H9 (cell line): Measurements from ENCODE around the gene C11orf87. TPM values are rescaled to one million over a fixed set of nuclear protein-coding genes. Genes with fewer than 3 reads are reported as not detected.

Experiments used
- DNase-seq: peaks from one replicate; pipeline ENCODE4 v3.0.0-alpha.2; 2017
- H2AFZ ChIP-seq: one replicate; pipeline ENCODE4 v1.6.1; 2013; ENCODE audit warnings: mild to moderate bottlenecking, low read length, control low read depth, moderate library complexity
- H2AK5ac ChIP-seq: 2 replicates; pipeline ENCODE4 v1.6.1; 2013; ENCODE audit warnings: low read length, control low read depth, mixed read lengths; ENCODE audit not compliant: insufficient read length
- H2BK120ac ChIP-seq: one replicate; pipeline ENCODE4 v1.6.1; 2013; ENCODE audit warnings: low read depth, mild to moderate bottlenecking, low read length, control low read depth, inconsistent platforms; ENCODE audit not compliant: poor library complexity, severe bottlenecking
- H2BK12ac ChIP-seq: 2 replicates; pipeline ENCODE4 v1.6.1; 2013; ENCODE audit warnings: low read length, control low read depth, mixed read lengths, low read depth; ENCODE audit not compliant: insufficient read length
- H2BK15ac ChIP-seq: 2 replicates; pipeline ENCODE4 v1.6.1; 2013; ENCODE audit warnings: low read depth, low read length, control low read depth
- H2BK20ac ChIP-seq: one replicate; pipeline ENCODE4 v1.6.1; 2013; ENCODE audit warnings: low read depth, mild to moderate bottlenecking, low read length, control low read depth, inconsistent platforms; ENCODE audit not compliant: poor library complexity, severe bottlenecking
- H2BK5ac ChIP-seq: 2 replicates; pipeline ENCODE4 v1.6.1; 2013; ENCODE audit warnings: low read length, control low read depth, mixed read lengths; ENCODE audit not compliant: insufficient read length
- H3K14ac ChIP-seq: 2 replicates; pipeline ENCODE4 v1.6.1; 2013; ENCODE audit warnings: low read length, control low read depth; ENCODE audit not compliant: insufficient read depth
- H3K18ac ChIP-seq: 2 replicates; pipeline ENCODE4 v1.6.1; 2013; ENCODE audit warnings: low read depth, mild to moderate bottlenecking, mixed read lengths, low read length, control low read depth; ENCODE audit not compliant: insufficient read length
- H3K23ac ChIP-seq: 2 replicates; pipeline ENCODE4 v1.6.1; 2013; ENCODE audit warnings: low read length, control low read depth, mixed read lengths, low read depth; ENCODE audit not compliant: insufficient read length
- H3K23me2 ChIP-seq: 2 replicates; pipeline ENCODE4 v1.6.1; 2013; ENCODE audit warnings: low read depth, mild to moderate bottlenecking, mixed read lengths, low read length, control low read depth; ENCODE audit not compliant: insufficient read length, poor library complexity, severe bottlenecking
- H3K27ac ChIP-seq: 2 replicates; pipeline ENCODE4 v1.5.1; 2013; ENCODE audit warnings: low read length, control low read depth, mixed read lengths, low read depth; ENCODE audit not compliant: insufficient read length
- H3K27me3 ChIP-seq: 2 replicates; pipeline ENCODE4 v1.6.1; 2013; ENCODE audit warnings: low read length, control low read depth, inconsistent platforms; ENCODE audit not compliant: insufficient read depth
- H3K4ac ChIP-seq: 2 replicates; pipeline ENCODE4 v1.6.1; 2013; ENCODE audit warnings: low read depth, mild to moderate bottlenecking, control low read depth, inconsistent platforms, low read length, moderate library complexity
- H3K4me1 ChIP-seq: 2 replicates; pipeline ENCODE4 v1.6.1; 2013; ENCODE audit warnings: low read length, control low read depth, inconsistent platforms; ENCODE audit not compliant: insufficient read depth
- H3K4me2 ChIP-seq: 2 replicates; pipeline ENCODE4 v1.6.1; 2013; ENCODE audit warnings: low read length, control low read depth, mixed read lengths; ENCODE audit not compliant: insufficient read length, insufficient read depth
- H3K56ac ChIP-seq: 2 replicates; pipeline ENCODE4 v1.6.1; 2013; ENCODE audit warnings: low read depth, mild to moderate bottlenecking, mixed read lengths, low read length, control low read depth; ENCODE audit not compliant: insufficient read length
- H3K79me1 ChIP-seq: 2 replicates; pipeline ENCODE4 v1.6.1; 2013; ENCODE audit warnings: low read depth, mild to moderate bottlenecking, moderate library complexity, low read length, control low read depth, inconsistent platforms; ENCODE audit not compliant: insufficient read depth, poor library complexity, severe bottlenecking
- H3K79me2 ChIP-seq: 2 replicates; pipeline ENCODE4 v1.6.1; 2013; ENCODE audit warnings: low read length, control low read depth, inconsistent platforms; ENCODE audit not compliant: insufficient read depth
- H3K9ac ChIP-seq: 2 replicates; pipeline ENCODE4 v1.6.1; 2013; ENCODE audit warnings: low read length, control low read depth, mixed read lengths; ENCODE audit not compliant: insufficient read length; ENCODE audit errors: extremely low read depth
- H3K9me3 ChIP-seq: one replicate; pipeline ENCODE4 v1.6.1; 2013; ENCODE audit warnings: low read depth, low read length, inconsistent platforms; ENCODE audit not compliant: control insufficient read depth
- H3T11ph ChIP-seq: one replicate; pipeline ENCODE4 v1.6.1; 2013; ENCODE audit warnings: mild to moderate bottlenecking, low read length, control low read depth, inconsistent platforms
- H4K20me1 ChIP-seq: one replicate; pipeline ENCODE4 v1.6.1; 2013; ENCODE audit not compliant: control insufficient read depth, insufficient read length, insufficient read depth
- H4K5ac ChIP-seq: 2 replicates; pipeline ENCODE4 v1.6.1; 2013; ENCODE audit warnings: low read depth, mild to moderate bottlenecking, mixed read lengths, low read length, control low read depth; ENCODE audit not compliant: insufficient read length
- H4K8ac ChIP-seq: replicated peaks from 2 replicates; pipeline ENCODE4 v1.6.1; 2013; ENCODE audit warnings: low read length, control low read depth, mixed read lengths, low read depth; ENCODE audit not compliant: insufficient read length
- H4K91ac ChIP-seq: 2 replicates; pipeline ENCODE4 v1.6.1; 2013; ENCODE audit warnings: low read depth, mild to moderate bottlenecking, moderate library complexity, mixed read lengths, low read length, control low read depth; ENCODE audit not compliant: insufficient read length
- H3K27ac Mint-ChIP-seq, 3 experiments: 2 replicates in 2 of 3; 3 replicates in 1 of 3; pipeline ENCODE4 v1.8.0; 2020 to 2021; ENCODE audit warnings: mixed read lengths in 3 of 3, mild to moderate bottlenecking in 1 of 3, moderate library complexity in 1 of 3
- H3K27me3 Mint-ChIP-seq: 2 replicates; pipeline ENCODE4 v1.8.0; 2021; ENCODE audit warnings: low read depth, mild to moderate bottlenecking, moderate library complexity, mixed read lengths
- H3K36me3 Mint-ChIP-seq, 3 experiments: 2 replicates in 2 of 3; 3 replicates in 1 of 3; pipeline ENCODE4 v1.8.0; 2020 to 2021; ENCODE audit warnings: low read depth in 3 of 3, mixed read lengths in 3 of 3; ENCODE audit not compliant: insufficient read depth in 1 of 3
- H3K4me1 Mint-ChIP-seq, 2 experiments: 2 replicates each; pipeline ENCODE4 v1.8.0; 2020; ENCODE audit warnings: mixed read lengths in 2 of 2
- H3K4me3 Mint-ChIP-seq, 2 experiments: 2 replicates in 1 of 2; 3 replicates in 1 of 2; pipeline ENCODE4 v1.8.0; 2020 to 2021; ENCODE audit warnings: mild to moderate bottlenecking in 2 of 2, mixed read lengths in 2 of 2, moderate library complexity in 1 of 2
- H3K9me3 Mint-ChIP-seq, 2 experiments: 2 replicates in 1 of 2; 3 replicates in 1 of 2; pipeline ENCODE4 v1.8.0; 2020; ENCODE audit warnings: mild to moderate bottlenecking in 2 of 2, mixed read lengths in 2 of 2, moderate library complexity in 1 of 2
- CTCF ChIP-seq: fragments of 200-600 bp; sonication (generic); conservative IDR thresholded peaks from 3 replicates; pipeline ENCODE4 v1.8.0; 2021; ENCODE audit warnings: antibody characterized with exemption, mild to moderate bottlenecking
- total RNA-seq: library from RNA; stranded (reverse); gene quantifications from 2 replicates; pipeline ENCODE4 v1.2.1, GENCODE V29; 2021

Gene C11orf87
- total RNA-seq, 1 experiment from 2014 or later = 0.11 TPM

GRCh38 chr11:109374032-109374431 is 48.0 kb upstream of the C11orf87 start:
- Histone ChIP-seq H4K91ac (no peak overlapping the region), H3K4me1 (no peaks in the 10 kb centered on the region), H3K27me3 (no peaks in the 10 kb centered on the region), H2BK15ac (no peak overlapping the region), H3K27ac (no peak overlapping the region), H3K23ac (no peak overlapping the region), H3K79me2 (no peaks in the 10 kb centered on the region), H2BK5ac (no peak overlapping the region), H4K8ac (no peak overlapping the region), H2AK5ac (no peak overlapping the region), H4K20me1 (no peaks in the 10 kb centered on the region), H3K18ac (no peak overlapping the region), H3K56ac (no peak overlapping the region), H2AFZ (no peak overlapping the region), H3K9ac (no peak overlapping the region), H3K9me3 (no peaks in the 10 kb centered on the region), H2BK20ac (no peak overlapping the region), H3K23me2 (no peaks in the 10 kb centered on the region), H3K79me1 (no peaks in the 10 kb centered on the region), H4K5ac (no peak overlapping the region), H3K14ac (no peak overlapping the region), H2BK12ac (no peak overlapping the region), H3K4me2 (no peak overlapping the region), H3T11ph (no peak overlapping the region), H3K4ac (no peak overlapping the region), H2BK120ac (no peak overlapping the region)
- no peak for TF ChIP-seq CTCF
- DNase-seq = no peak
- H3K36me3 Mint-ChIP-seq = no peaks in the 10 kb centered on the region
- peaks cover 4% of the 10 kb centered on the region; the same call in 1 of the 2 replicates for H3K27me3 Mint-ChIP-seq
- H3K4me3 Mint-ChIP-seq = no peak overlapping the region
- 0 out of 4 replicates have a peak, but pooled peaks cover 0 to 4% of the 10 kb centered on the region in 2 experiments for H3K4me1 Mint-ChIP-seq
- H3K9me3 Mint-ChIP-seq = peaks cover 0 to 3% of the 10 kb centered on the region in 2 experiments; a peak in 3 of 5 replicates
- no peak overlapping the region for H3K27ac Mint-ChIP-seq
